HG03060 (cell line): ENCODE measurements around the gene FST.

Source experiments
- ATAC-seq: cut with Tn5 transposase; IDR thresholded peaks from one replicate; pipeline ENCODE4 v1.9.1; 2021; ENCODE audit warnings: low read depth, moderate number of reproducible peaks; ENCODE audit not compliant: unreplicated experiment

FST gene

GRCh38 chr5:53508125-53508524 is 27.7 kb downstream of the FST start:
- no peak for ATAC-seq

GRCh38 chr5:53512539-53512938 is 32.1 kb downstream of the FST start:
- no peak for ATAC-seq

- no peak for ATAC-seq
Measured at GRCh38 chr5:53515988-53516387, 35.6 kb downstream of the FST start.

DNA sequence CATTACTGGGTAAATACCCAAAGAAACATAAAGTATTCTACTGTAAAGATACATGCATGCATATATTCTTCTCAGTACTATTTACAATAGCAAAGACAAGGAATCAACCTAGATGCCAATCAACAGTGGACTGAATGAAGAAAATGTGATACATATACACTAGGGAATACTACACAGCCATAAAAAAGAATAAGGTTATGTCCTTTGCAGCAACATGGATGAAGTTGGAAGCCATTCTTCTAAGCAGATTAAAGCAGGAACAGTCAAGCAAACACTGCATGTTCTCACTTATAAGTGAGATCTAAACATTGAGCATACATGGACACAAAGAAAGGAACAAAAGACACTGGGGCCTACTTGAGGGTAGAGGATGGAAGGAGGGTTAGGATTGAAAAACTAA is 40.4 kb downstream of the FST start:
- no peak for ATAC-seq
